IMR-90 (cell line): Measurements from ENCODE around the gene CCDC32. TPM values are rescaled to one million over a fixed set of nuclear protein-coding genes. Genes with fewer than 3 reads are reported as not detected.

Experiments
- ATAC-seq: fragments of 200-7000 bp; cut with Tn5 transposase; 2 replicates; pipeline ENCODE4 v1.9.1; 2020; ENCODE audit warnings: low read depth, mild to moderate bottlenecking, moderate library complexity
- BruUV-seq: library from RNA; stranded (reverse); fragments of 400-500 nt; replicated peaks from 2 replicates; lab custom pipeline; 2021; lab: Mats Ljungman, UMichigan
- CTCF ChIA-PET: fragments of 300-600 bp; formaldehyde crosslinking; extraction: SDS; loops from one replicate; lab custom pipeline; 2021; ENCODE audit warnings: antibody characterized with exemption; lab: Yijun Ruan, JAX
- POLR2A ChIA-PET: fragments of 300-600 bp; sonication (Branson Sonifier 250); formaldehyde crosslinking; loops from one replicate; lab custom pipeline; 2022; ENCODE audit warnings: antibody characterized with exemption; ENCODE audit not compliant: unreplicated experiment; lab: Charles Lee
- DNase-seq: peaks from one replicate; pipeline ENCODE4 v3.0.0; 2013
- H2AFZ ChIP-seq: replicated peaks from 2 replicates; pipeline ENCODE3; 2013; ENCODE audit warnings: low read length, mild to moderate bottlenecking; ENCODE audit not compliant: poor library complexity
- H2AK5ac ChIP-seq: 2 replicates; pipeline ENCODE4 v1.6.1; 2013; ENCODE audit warnings: low read depth, low read length, inconsistent platforms
- H2AK9ac ChIP-seq: replicated peaks from 2 replicates; pipeline ENCODE3; 2013; ENCODE audit warnings: mild to moderate bottlenecking, low read depth, low read length, moderate library complexity; ENCODE audit not compliant: poor library complexity
- H2BK120ac ChIP-seq: 2 replicates; pipeline ENCODE4 v1.6.1; 2013; ENCODE audit warnings: low read depth, low read length, inconsistent platforms
- H2BK15ac ChIP-seq: 3 replicates; pipeline ENCODE4 v1.6.1; 2013; ENCODE audit warnings: low read depth, low read length, inconsistent platforms
- H2BK20ac ChIP-seq: 2 replicates; pipeline ENCODE4 v1.6.1; 2013; ENCODE audit warnings: low read depth, mild to moderate bottlenecking, inconsistent platforms, low read length, moderate library complexity
- H2BK5ac ChIP-seq: 2 replicates; pipeline ENCODE4 v1.6.1; 2013; ENCODE audit warnings: mild to moderate bottlenecking, low read depth, low read length, inconsistent platforms; ENCODE audit not compliant: poor library complexity, severe bottlenecking
- H3K14ac ChIP-seq: replicated peaks from 2 replicates; pipeline ENCODE4 v1.6.1; 2013; ENCODE audit warnings: low read depth, low read length, inconsistent platforms
- H3K18ac ChIP-seq: 2 replicates; pipeline ENCODE4 v1.6.1; 2013; ENCODE audit warnings: low read depth, low read length, control low read depth
- H3K23ac ChIP-seq: 2 replicates; pipeline ENCODE4 v1.6.1; 2013; ENCODE audit warnings: low read depth, low read length, inconsistent platforms
- H3K27ac ChIP-seq: 2 replicates; pipeline ENCODE4 v1.5.1; 2013; ENCODE audit warnings: mild to moderate bottlenecking, control low read depth, low read length; ENCODE audit not compliant: insufficient read depth
- H3K27me3 ChIP-seq: 2 replicates; pipeline ENCODE4 v1.6.1; 2013; ENCODE audit warnings: low read length; ENCODE audit not compliant: control insufficient read depth, insufficient read depth
- H3K36me3 ChIP-seq: 2 replicates; pipeline ENCODE4 v1.6.1; 2013; ENCODE audit warnings: low read length, mixed read lengths; ENCODE audit not compliant: control insufficient read depth, insufficient read depth
- H3K4ac ChIP-seq: 2 replicates; pipeline ENCODE4 v1.6.1; 2013; ENCODE audit warnings: low read depth, low read length, inconsistent platforms
- H3K4me1 ChIP-seq: 2 replicates; pipeline ENCODE4 v1.6.1; 2013; ENCODE audit warnings: low read length, mixed read lengths; ENCODE audit not compliant: control insufficient read depth, insufficient read depth
- H3K4me2 ChIP-seq: 2 replicates; pipeline ENCODE4 v1.6.1; 2013; ENCODE audit warnings: low read depth, mild to moderate bottlenecking, control low read depth, low read length, moderate library complexity
- H3K4me3 ChIP-seq: 2 replicates; pipeline ENCODE4 v1.5.1; 2013; ENCODE audit warnings: low read depth, mild to moderate bottlenecking, control low read depth, low read length, moderate library complexity; ENCODE audit not compliant: insufficient read depth
- H3K56ac ChIP-seq: 2 replicates; pipeline ENCODE4 v1.6.1; 2013; ENCODE audit warnings: low read length, inconsistent platforms; ENCODE audit not compliant: insufficient read depth; ENCODE audit errors: extremely low read depth
- H3K79me1 ChIP-seq, 2 experiments: 2 replicates each; pipeline ENCODE4 v1.6.1; 2013; ENCODE audit warnings: low read length in 2 of 2, inconsistent platforms in 1 of 2, low read depth in 1 of 2
- H3K9ac ChIP-seq: 2 replicates; pipeline ENCODE4 v1.6.1; 2013; ENCODE audit warnings: low read depth, low read length, control low read depth
- H3K9me1 ChIP-seq: 2 replicates; pipeline ENCODE4 v1.6.1; 2013; ENCODE audit warnings: low read length, inconsistent platforms; ENCODE audit not compliant: insufficient read depth
- H3K9me3 ChIP-seq: 2 replicates; pipeline ENCODE4 v1.6.1; 2013; ENCODE audit warnings: low read length; ENCODE audit not compliant: control insufficient read depth, insufficient read depth
- H4K20me1 ChIP-seq: 2 replicates; pipeline ENCODE4 v1.6.1; 2013; ENCODE audit warnings: low read length, inconsistent platforms; ENCODE audit not compliant: insufficient read depth
- H4K5ac ChIP-seq: 2 replicates; pipeline ENCODE4 v1.6.1; 2013; ENCODE audit warnings: mild to moderate bottlenecking, low read depth, low read length, control low read depth
- H4K8ac ChIP-seq, 2 experiments: 2 replicates each; pipeline ENCODE4 v1.6.1; 2013; ENCODE audit warnings: low read depth in 2 of 2, low read length in 2 of 2, control low read depth in 1 of 2, inconsistent platforms in 1 of 2
- H4K91ac ChIP-seq: 2 replicates; pipeline ENCODE4 v1.6.1; 2013; ENCODE audit warnings: low read depth, low read length, inconsistent platforms; ENCODE audit not compliant: insufficient read depth
- BHLHE40 ChIP-seq: fragments of 150-350 bp; IDR thresholded peaks from 2 replicates; pipeline ENCODE4 v1.6.1; 2016; ENCODE audit warnings: mild to moderate bottlenecking, low read depth, low read length
- CEBPB ChIP-seq: IDR thresholded peaks from 2 replicates; pipeline ENCODE4 v1.6.1; 2012; ENCODE audit warnings: low read depth, low read length, improper control_type of control experiment
- CHD1 ChIP-seq: IDR thresholded peaks from 2 replicates; pipeline ENCODE4 v1.6.1; 2012; ENCODE audit warnings: low read depth, low read length, improper control_type of control experiment
- CTCF ChIP-seq: conservative IDR thresholded peaks from 2 replicates; pipeline ENCODE4 v1.5.1; 2012; ENCODE audit warnings: mild to moderate bottlenecking, low read depth, low read length, improper control_type of control experiment
- ELK1 ChIP-seq: fragments of 150-350 bp; IDR thresholded peaks from 2 replicates; pipeline ENCODE4 v1.6.1; 2016; ENCODE audit warnings: low read depth, mild to moderate bottlenecking, low read length, moderate library complexity, borderline replicate concordance
- FOS ChIP-seq: fragments of 150-350 bp; IDR thresholded peaks from 2 replicates; pipeline ENCODE4 v1.6.1; 2016; ENCODE audit warnings: low read depth, low read length
- MAFK ChIP-seq: IDR thresholded peaks from 2 replicates; pipeline ENCODE4 v1.6.1; 2012; ENCODE audit warnings: low read depth, low read length, improper control_type of control experiment
- MAZ ChIP-seq: IDR thresholded peaks from 2 replicates; pipeline ENCODE4 v1.6.1; 2012; ENCODE audit warnings: low read depth, mild to moderate bottlenecking, low read length, improper control_type of control experiment, moderate library complexity, borderline replicate concordance
- MXI1 ChIP-seq: IDR thresholded peaks from 2 replicates; pipeline ENCODE4 v1.6.1; 2012; ENCODE audit warnings: low read depth, mild to moderate bottlenecking, low read length, moderate library complexity, borderline replicate concordance
- NFE2L2 ChIP-seq: fragments of 150-350 bp; IDR thresholded peaks from 2 replicates; pipeline ENCODE4 v1.6.1; 2016; ENCODE audit warnings: low read depth, mild to moderate bottlenecking, low read length
- POLR2A ChIP-seq: IDR thresholded peaks from 2 replicates; pipeline ENCODE4 v1.6.1; 2012; ENCODE audit warnings: mild to moderate bottlenecking, low read depth, low read length
- RAD21 ChIP-seq: IDR thresholded peaks from 2 replicates; pipeline ENCODE4 v1.6.1; 2012; ENCODE audit warnings: low read length, improper control_type of control experiment
- RCOR1 ChIP-seq: IDR thresholded peaks from 2 replicates; pipeline ENCODE4 v1.6.1; 2012; ENCODE audit warnings: mild to moderate bottlenecking, low read length, improper control_type of control experiment; ENCODE audit not compliant: insufficient replicate concordance
- RFX5 ChIP-seq: IDR thresholded peaks from 2 replicates; pipeline ENCODE4 v1.8.0; 2012; ENCODE audit warnings: low read depth, mild to moderate bottlenecking, low read length, moderate library complexity
- SMC3 ChIP-seq: fragments of 150-350 bp; IDR thresholded peaks from 2 replicates; pipeline ENCODE4 v1.6.1; 2016; ENCODE audit warnings: low read depth, mild to moderate bottlenecking, antibody characterized with exemption, low read length, moderate library complexity
- WGBS, 2 experiments: methylation state at CpG; one replicate each; pipeline versions ENCODE4 v1.1.5 to v1.1.7; 2013; ENCODE audit warnings: missing lambda C conversion rate in 2 of 2; ENCODE audit not compliant: insufficient read length in 1 of 2; ENCODE audit errors: extremely low coverage in 2 of 2; 5-methylcytosine and 5-hydroxymethylcytosine counted together
- dilution Hi-C: fragments of 300-500 bp; cut with HindIII; formaldehyde crosslinking; loops from one replicate; pipeline ENCODE4 v1.14.3; 2018; ENCODE audit warnings: low sequenced_read_pairs; ENCODE audit not compliant: unreplicated experiment
- in situ Hi-C: fragments of 300-500 bp; cut with MboI; formaldehyde crosslinking; loops from 3 replicates; pipeline ENCODE4 v1.14.3; 2019; ENCODE audit warnings: low sequenced_read_pairs, inconsistent platforms, mixed read lengths
- intact Hi-C: fragments of 100-400 bp; cut with micrococcal nuclease; formaldehyde crosslinking; loops from 2 replicates; pipeline ENCODE4 v1.10.0; 2022
- polyA plus RNA-seq, 3 experiments: library from polyadenylated mRNA; depleted of rRNA; stranded (reverse); fragments of >200 nt; gene quantifications; 2 replicates each; pipeline ENCODE4 v1.2.3, GENCODE V29; 2012; ENCODE audit warnings: low replicate concordance in 1 of 3
- total RNA-seq: library from RNA; depleted of rRNA; stranded (reverse); fragments of >200 nt; gene quantifications from 2 replicates; pipeline ENCODE4 v1.2.3, GENCODE V29; 2012
- TF ChIP-seq, protein P1 (sequence below): fragments of 150-350 bp; IDR thresholded peaks from 2 replicates; pipeline ENCODE4 v1.6.1; 2017; ENCODE audit warnings: mild to moderate bottlenecking, antibody characterized with exemption, low read length, low read depth

Gene CCDC32
- total and polyA plus RNA-seq, 2 of the 4 experiments (the other 2 are of a cell fraction) = 14.8 to 15.1 TPM

GRCh38 chr15:40548610-40549009 lies 16.2 kb downstream of the CCDC32 start:
- Histone ChIP-seq H3K79me1 (no peaks in the 10 kb centered on the region), H2BK20ac (no peak overlapping the region), H3K23ac (no peak overlapping the region), H2BK120ac (no peak overlapping the region), H2AFZ (no peak overlapping the region), H3K4ac (no peak overlapping the region), H4K20me1 (no peaks in the 10 kb centered on the region), H3K18ac (no peak overlapping the region), H2AK5ac (no peak overlapping the region), H4K91ac (no peak overlapping the region), H3K36me3 (peaks cover 13% of the 10 kb centered on the region), H3K14ac (no peak overlapping the region), H3K4me3 (no peak overlapping the region), H4K8ac (no peak overlapping the region), H4K5ac (no peak overlapping the region), H3K9me1 (peaks cover 2% of the 10 kb centered on the region; the same call in 1 of the 2 replicates), H2BK15ac (no peak overlapping the region), H3K4me1 (no peaks in the 10 kb centered on the region), H2AK9ac (no peak overlapping the region), H3K9ac (no peak overlapping the region), H3K27me3 (no peaks in the 10 kb centered on the region), H3K56ac (no peak overlapping the region), H3K4me2 (no peak overlapping the region), H2BK5ac (no peak overlapping the region), H3K9me3 (no peaks in the 10 kb centered on the region), H3K27ac (no peak overlapping the region)
- no peak for ATAC-seq
- CTCF ChIA-PET = no interaction called here
- BruUV-seq = no TSS peak
- in situ Hi-C loops = no loop called here
- dilution Hi-C loops = no loop called here
- TF ChIP-seq, protein P1, sequence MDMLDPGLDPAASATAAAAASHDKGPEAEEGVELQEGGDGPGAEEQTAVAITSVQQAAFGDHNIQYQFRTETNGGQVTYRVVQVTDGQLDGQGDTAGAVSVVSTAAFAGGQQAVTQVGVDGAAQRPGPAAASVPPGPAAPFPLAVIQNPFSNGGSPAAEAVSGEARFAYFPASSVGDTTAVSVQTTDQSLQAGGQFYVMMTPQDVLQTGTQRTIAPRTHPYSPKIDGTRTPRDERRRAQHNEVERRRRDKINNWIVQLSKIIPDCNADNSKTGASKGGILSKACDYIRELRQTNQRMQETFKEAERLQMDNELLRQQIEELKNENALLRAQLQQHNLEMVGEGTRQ = no peak
- TF ChIP-seq MAZ (no peak), RAD21 (no peak), CHD1 (no peak), BHLHE40 (no peak), NFE2L2 (no peak), POLR2A (no peak), MXI1 (no peak), CEBPB (no peak), MAFK (no peak), ELK1 (no peak), FOS (no peak), RFX5 (no peak), CTCF (no peak), SMC3 (no peak), RCOR1 (no peak)
- POLR2A ChIA-PET = no interaction called here
- intact Hi-C loops = no loop called here
- DNase-seq = no peak
- WGBS, 2 experiments = no CpG with 5 or more reads among the region's 2 CpGs
